Keratinocyte (primary cell): ENCODE results near the gene SORL1-AS1.

ENCODE experiments used
- DNase-seq: peaks from one replicate; pipeline ENCODE4 v3.0.0-alpha.2; 2011; ENCODE audit warnings: low read depth, missing footprints, low spot score
- FAIRE-seq: peaks from 2 replicates; lab custom pipeline; 2011; peaks lifted over from hg19 to GRCh38; lab: Jason Lieb, UNC
- H2AFZ ChIP-seq: 2 replicates; pipeline ENCODE4 v1.6.0; 2012; ENCODE audit warnings: low read length, control low read depth, inconsistent platforms; ENCODE audit not compliant: control insufficient read depth
- H3K27ac ChIP-seq: 2 replicates; pipeline ENCODE4 v1.5.1; 2011; ENCODE audit warnings: low read length; ENCODE audit not compliant: control insufficient read depth, insufficient read depth
- H3K27me3 ChIP-seq: 3 replicates; pipeline ENCODE4 v1.6.0; 2011; ENCODE audit warnings: low read length; ENCODE audit not compliant: control insufficient read depth, insufficient read depth; ENCODE audit errors: extremely low read depth
- H3K36me3 ChIP-seq, 2 experiments: 2 replicates in 1 of 2; 3 replicates in 1 of 2; pipeline ENCODE4 v1.5.1; 2011; ENCODE audit warnings: low read length in 2 of 2, mild to moderate bottlenecking in 1 of 2; ENCODE audit not compliant: control insufficient read depth in 2 of 2, insufficient read depth in 2 of 2; ENCODE audit errors: extremely low read depth in 1 of 2
- H3K4me1 ChIP-seq: 3 replicates; pipeline ENCODE4 v1.5.1; 2011; ENCODE audit warnings: low read length; ENCODE audit not compliant: control insufficient read depth, insufficient read depth; ENCODE audit errors: extremely low read depth
- H3K4me2 ChIP-seq: 3 replicates; pipeline ENCODE4 v1.6.0; 2011; ENCODE audit warnings: low read depth, low read length; ENCODE audit not compliant: control insufficient read depth, insufficient read depth; ENCODE audit errors: extremely low read depth
- H3K4me3 ChIP-seq, 3 experiments: fragments of 200-600 bp in 1 of 3; sonication (generic) in 1 of 3; 2 replicates in 2 of 3; 3 replicates in 1 of 3; pipeline ENCODE4 v1.5.1; 2011 to 2016; ENCODE audit warnings: low read length in 3 of 3, mild to moderate bottlenecking in 3 of 3, control low read depth in 2 of 3, inconsistent platforms in 1 of 3, low read depth in 1 of 3, mixed read lengths in 1 of 3, mixed run types in 1 of 3, moderate library complexity in 1 of 3; ENCODE audit not compliant: control insufficient read depth in 2 of 3, insufficient read depth in 2 of 3; ENCODE audit errors: extremely low read depth in 1 of 3
- H3K79me2 ChIP-seq: 2 replicates; pipeline ENCODE4 v1.6.0; 2012; ENCODE audit warnings: low read length; ENCODE audit not compliant: control insufficient read depth, insufficient read depth
- H3K9ac ChIP-seq: 3 replicates; pipeline ENCODE4 v1.6.0; 2011; ENCODE audit warnings: low read length; ENCODE audit not compliant: control insufficient read depth, insufficient read depth; ENCODE audit errors: extremely low read depth
- H3K9me1 ChIP-seq: 3 replicates; pipeline ENCODE4 v1.6.0; 2011; ENCODE audit warnings: low read length; ENCODE audit not compliant: control insufficient read depth, insufficient read depth; ENCODE audit errors: extremely low read depth
- H3K9me3 ChIP-seq: 2 replicates; pipeline ENCODE4 v1.5.1; 2012; ENCODE audit warnings: low read depth, low read length; ENCODE audit not compliant: control insufficient read depth
- H4K20me1 ChIP-seq: 3 replicates; pipeline ENCODE4 v1.6.0; 2011; ENCODE audit warnings: low read length; ENCODE audit not compliant: control insufficient read depth, insufficient read depth; ENCODE audit errors: extremely low read depth
- CTCF ChIP-seq, 3 experiments: IDR thresholded peaks in 1 of 3; conservative IDR thresholded peaks in 1 of 3; optimal IDR thresholded peaks in 1 of 3; 2 replicates in 2 of 3; 3 replicates in 1 of 3; pipeline versions ENCODE3 to v1.5.1; 2011; ENCODE audit warnings: low read length in 3 of 3, mild to moderate bottlenecking in 3 of 3, moderate library complexity in 2 of 3, control low read depth in 1 of 3, inconsistent platforms in 1 of 3; ENCODE audit not compliant: insufficient read depth in 2 of 3; ENCODE audit errors: extremely low read depth in 1 of 3
- EZH2 ChIP-seq: IDR thresholded peaks from one replicate; pipeline ENCODE4 v1.6.1; 2012; ENCODE audit warnings: inconsistent platforms, mild to moderate bottlenecking, low read length, moderate library complexity
- dilution Hi-C: fragments of 300-500 bp; cut with MboI; formaldehyde crosslinking; loops from one replicate; pipeline ENCODE4 v1.7.0; 2020; ENCODE audit warnings: low sequenced_read_pairs; ENCODE audit not compliant: extremely low pct_ligation_motif_present

Gene SORL1-AS1

GRCh38 chr11:121421149-121421901, 31.4 kb downstream of the SORL1-AS1 start:
- Histone ChIP-seq H3K9ac (no peak overlapping the region), H4K20me1 (no peaks in the 10 kb centered on the region), H2AFZ (no peak overlapping the region), H3K4me2 (no peak overlapping the region), H3K9me1 (no peaks in the 10 kb centered on the region), H3K9me3 (no peaks in the 10 kb centered on the region), H3K27ac (no peak overlapping the region), H3K27me3 (peaks cover 6% of the 10 kb centered on the region), H3K79me2 (no peaks in the 10 kb centered on the region), H3K4me1 (peaks cover 15% of the 10 kb centered on the region), H3K36me3 (no peaks in the 10 kb centered on the region), H3K4me3 (no peak overlapping the region)
- dilution Hi-C loops: no loop called here
- no peak for TF ChIP-seq EZH2
- no peak for TF ChIP-seq CTCF (optimal IDR thresholded peaks at IDR 0.05 in 1 of 3, IDR thresholded peaks at IDR 0.05 in 1 of 3, conservative IDR thresholded peaks at IDR 0.05 in 1 of 3; ENCODE audit: extremely low read depth in 1 of 3, insufficient read depth in 2 of 3, low read length in 3 of 3)
- no peak for FAIRE-seq
- no peak for DNase-seq

- peaks cover 5% of the 10 kb centered on the region for H3K27me3 ChIP-seq
- no peaks in the 10 kb centered on the region for H3K9me3 ChIP-seq
- H3K4me1 ChIP-seq: peaks cover 18% of the 10 kb centered on the region
- H3K9ac ChIP-seq: no peak overlapping the region
- no peaks in the 10 kb centered on the region for H3K79me2 ChIP-seq
- no peaks in the 10 kb centered on the region for H3K9me1 ChIP-seq
- no peak overlapping the region for H2AFZ ChIP-seq
- no peak for FAIRE-seq
- H4K20me1 ChIP-seq: no peaks in the 10 kb centered on the region
- H3K27ac ChIP-seq: no peak overlapping the region
- no peak for DNase-seq
- dilution Hi-C loops: no loop called here
- TF ChIP-seq EZH2: no peak
- no peak for TF ChIP-seq CTCF (optimal IDR thresholded peaks at IDR 0.05 in 1 of 3, IDR thresholded peaks at IDR 0.05 in 1 of 3, conservative IDR thresholded peaks at IDR 0.05 in 1 of 3; ENCODE audit: extremely low read depth in 1 of 3, insufficient read depth in 2 of 3, low read length in 3 of 3)
- no peak overlapping the region for H3K4me2 ChIP-seq
- no peak overlapping the region for H3K4me3 ChIP-seq
- no peaks in the 10 kb centered on the region for H3K36me3 ChIP-seq
These were observed 32.4 kb downstream of the SORL1-AS1 start for GRCh38 chr11:121420398-121420797.
